IMR-90 (cell line): ENCODE data around the gene SYT17. TPM values are rescaled to one million over a fixed set of nuclear protein-coding genes. Genes with fewer than 3 reads are reported as not detected.

Experiments
- ATAC-seq: fragments of 200-7000 bp; cut with Tn5 transposase; 2 replicates; pipeline ENCODE4 v1.9.1; 2020; ENCODE audit warnings: low read depth, mild to moderate bottlenecking, moderate library complexity
- BruUV-seq: library from RNA; stranded (reverse); fragments of 400-500 nt; replicated peaks from 2 replicates; lab custom pipeline; 2021; lab: Mats Ljungman, UMichigan
- CTCF ChIA-PET: fragments of 300-600 bp; formaldehyde crosslinking; extraction: SDS; loops from one replicate; lab custom pipeline; 2021; ENCODE audit warnings: antibody characterized with exemption; lab: Yijun Ruan, JAX
- POLR2A ChIA-PET: fragments of 300-600 bp; sonication (Branson Sonifier 250); formaldehyde crosslinking; loops from one replicate; lab custom pipeline; 2022; ENCODE audit warnings: antibody characterized with exemption; ENCODE audit not compliant: unreplicated experiment; lab: Charles Lee
- DNase-seq: peaks from one replicate; pipeline ENCODE4 v3.0.0; 2013
- H2AFZ ChIP-seq: replicated peaks from 2 replicates; pipeline ENCODE3; 2013; ENCODE audit warnings: low read length, mild to moderate bottlenecking; ENCODE audit not compliant: poor library complexity
- H2AK5ac ChIP-seq: 2 replicates; pipeline ENCODE4 v1.6.1; 2013; ENCODE audit warnings: low read depth, low read length, inconsistent platforms
- H2AK9ac ChIP-seq: replicated peaks from 2 replicates; pipeline ENCODE3; 2013; ENCODE audit warnings: mild to moderate bottlenecking, low read depth, low read length, moderate library complexity; ENCODE audit not compliant: poor library complexity
- H2BK120ac ChIP-seq: 2 replicates; pipeline ENCODE4 v1.6.1; 2013; ENCODE audit warnings: low read depth, low read length, inconsistent platforms
- H2BK15ac ChIP-seq: 3 replicates; pipeline ENCODE4 v1.6.1; 2013; ENCODE audit warnings: low read depth, low read length, inconsistent platforms
- H2BK20ac ChIP-seq: 2 replicates; pipeline ENCODE4 v1.6.1; 2013; ENCODE audit warnings: low read depth, mild to moderate bottlenecking, inconsistent platforms, low read length, moderate library complexity
- H2BK5ac ChIP-seq: 2 replicates; pipeline ENCODE4 v1.6.1; 2013; ENCODE audit warnings: mild to moderate bottlenecking, low read depth, low read length, inconsistent platforms; ENCODE audit not compliant: poor library complexity, severe bottlenecking
- H3K14ac ChIP-seq: replicated peaks from 2 replicates; pipeline ENCODE4 v1.6.1; 2013; ENCODE audit warnings: low read depth, low read length, inconsistent platforms
- H3K18ac ChIP-seq: 2 replicates; pipeline ENCODE4 v1.6.1; 2013; ENCODE audit warnings: low read depth, low read length, control low read depth
- H3K23ac ChIP-seq: 2 replicates; pipeline ENCODE4 v1.6.1; 2013; ENCODE audit warnings: low read depth, low read length, inconsistent platforms
- H3K27ac ChIP-seq: 2 replicates; pipeline ENCODE4 v1.5.1; 2013; ENCODE audit warnings: mild to moderate bottlenecking, control low read depth, low read length; ENCODE audit not compliant: insufficient read depth
- H3K27me3 ChIP-seq: 2 replicates; pipeline ENCODE4 v1.6.1; 2013; ENCODE audit warnings: low read length; ENCODE audit not compliant: control insufficient read depth, insufficient read depth
- H3K36me3 ChIP-seq: 2 replicates; pipeline ENCODE4 v1.6.1; 2013; ENCODE audit warnings: low read length, mixed read lengths; ENCODE audit not compliant: control insufficient read depth, insufficient read depth
- H3K4ac ChIP-seq: 2 replicates; pipeline ENCODE4 v1.6.1; 2013; ENCODE audit warnings: low read depth, low read length, inconsistent platforms
- H3K4me1 ChIP-seq: 2 replicates; pipeline ENCODE4 v1.6.1; 2013; ENCODE audit warnings: low read length, mixed read lengths; ENCODE audit not compliant: control insufficient read depth, insufficient read depth
- H3K4me2 ChIP-seq: 2 replicates; pipeline ENCODE4 v1.6.1; 2013; ENCODE audit warnings: low read depth, mild to moderate bottlenecking, control low read depth, low read length, moderate library complexity
- H3K4me3 ChIP-seq: 2 replicates; pipeline ENCODE4 v1.5.1; 2013; ENCODE audit warnings: low read depth, mild to moderate bottlenecking, control low read depth, low read length, moderate library complexity; ENCODE audit not compliant: insufficient read depth
- H3K56ac ChIP-seq: 2 replicates; pipeline ENCODE4 v1.6.1; 2013; ENCODE audit warnings: low read length, inconsistent platforms; ENCODE audit not compliant: insufficient read depth; ENCODE audit errors: extremely low read depth
- H3K79me1 ChIP-seq, 2 experiments: 2 replicates each; pipeline ENCODE4 v1.6.1; 2013; ENCODE audit warnings: low read length in 2 of 2, inconsistent platforms in 1 of 2, low read depth in 1 of 2
- H3K9ac ChIP-seq: 2 replicates; pipeline ENCODE4 v1.6.1; 2013; ENCODE audit warnings: low read depth, low read length, control low read depth
- H3K9me1 ChIP-seq: 2 replicates; pipeline ENCODE4 v1.6.1; 2013; ENCODE audit warnings: low read length, inconsistent platforms; ENCODE audit not compliant: insufficient read depth
- H3K9me3 ChIP-seq: 2 replicates; pipeline ENCODE4 v1.6.1; 2013; ENCODE audit warnings: low read length; ENCODE audit not compliant: control insufficient read depth, insufficient read depth
- H4K20me1 ChIP-seq: 2 replicates; pipeline ENCODE4 v1.6.1; 2013; ENCODE audit warnings: low read length, inconsistent platforms; ENCODE audit not compliant: insufficient read depth
- H4K5ac ChIP-seq: 2 replicates; pipeline ENCODE4 v1.6.1; 2013; ENCODE audit warnings: mild to moderate bottlenecking, low read depth, low read length, control low read depth
- H4K8ac ChIP-seq, 2 experiments: 2 replicates each; pipeline ENCODE4 v1.6.1; 2013; ENCODE audit warnings: low read depth in 2 of 2, low read length in 2 of 2, control low read depth in 1 of 2, inconsistent platforms in 1 of 2
- H4K91ac ChIP-seq: 2 replicates; pipeline ENCODE4 v1.6.1; 2013; ENCODE audit warnings: low read depth, low read length, inconsistent platforms; ENCODE audit not compliant: insufficient read depth
- CHD1 ChIP-seq: IDR thresholded peaks from 2 replicates; pipeline ENCODE4 v1.6.1; 2012; ENCODE audit warnings: low read depth, low read length, improper control_type of control experiment
- FOS ChIP-seq: fragments of 150-350 bp; IDR thresholded peaks from 2 replicates; pipeline ENCODE4 v1.6.1; 2016; ENCODE audit warnings: low read depth, low read length
- MAZ ChIP-seq: IDR thresholded peaks from 2 replicates; pipeline ENCODE4 v1.6.1; 2012; ENCODE audit warnings: low read depth, mild to moderate bottlenecking, low read length, improper control_type of control experiment, moderate library complexity, borderline replicate concordance
- RAD21 ChIP-seq: IDR thresholded peaks from 2 replicates; pipeline ENCODE4 v1.6.1; 2012; ENCODE audit warnings: low read length, improper control_type of control experiment
- RFX5 ChIP-seq: IDR thresholded peaks from 2 replicates; pipeline ENCODE4 v1.8.0; 2012; ENCODE audit warnings: low read depth, mild to moderate bottlenecking, low read length, moderate library complexity
- WGBS, 2 experiments: methylation state at CpG; one replicate each; pipeline versions ENCODE4 v1.1.5 to v1.1.7; 2013; ENCODE audit warnings: missing lambda C conversion rate in 2 of 2; ENCODE audit not compliant: insufficient read length in 1 of 2; ENCODE audit errors: extremely low coverage in 2 of 2; 5-methylcytosine and 5-hydroxymethylcytosine counted together
- dilution Hi-C: fragments of 300-500 bp; cut with HindIII; formaldehyde crosslinking; loops from one replicate; pipeline ENCODE4 v1.14.3; 2018; ENCODE audit warnings: low sequenced_read_pairs; ENCODE audit not compliant: unreplicated experiment
- in situ Hi-C: fragments of 300-500 bp; cut with MboI; formaldehyde crosslinking; loops from 3 replicates; pipeline ENCODE4 v1.14.3; 2019; ENCODE audit warnings: low sequenced_read_pairs, inconsistent platforms, mixed read lengths
- intact Hi-C: fragments of 100-400 bp; cut with micrococcal nuclease; formaldehyde crosslinking; loops from 2 replicates; pipeline ENCODE4 v1.10.0; 2022
- polyA plus RNA-seq, 3 experiments: library from polyadenylated mRNA; depleted of rRNA; stranded (reverse); fragments of >200 nt; gene quantifications; 2 replicates each; pipeline ENCODE4 v1.2.3, GENCODE V29; 2012; ENCODE audit warnings: low replicate concordance in 1 of 3
- total RNA-seq: library from RNA; depleted of rRNA; stranded (reverse); fragments of >200 nt; gene quantifications from 2 replicates; pipeline ENCODE4 v1.2.3, GENCODE V29; 2012

Gene SYT17
- total and polyA plus RNA-seq, 2 of the 4 experiments (the other 2 are of a cell fraction), result not detected

DNA sequence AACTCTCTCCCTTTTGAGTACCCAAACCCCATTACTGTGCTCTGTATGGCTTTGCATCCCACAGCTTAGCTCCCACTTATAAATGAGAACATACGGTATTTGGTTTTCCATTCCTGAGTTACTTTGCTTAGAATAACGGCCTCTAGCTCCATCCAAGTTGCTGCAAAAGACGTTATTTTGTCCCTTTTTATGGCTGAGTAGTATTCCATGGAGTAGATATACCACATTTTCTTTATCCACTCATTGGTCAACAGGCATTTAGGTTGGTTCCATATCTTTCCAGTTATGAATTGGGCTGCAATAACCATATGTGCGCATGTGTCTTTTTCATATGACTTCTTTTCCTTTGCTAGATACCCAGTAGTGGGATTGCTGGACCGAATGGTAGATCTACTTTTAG is 19.9 kb upstream of the SYT17 start:
- BruUV-seq, result no TSS peak
- ChIA-PET POLR2A (no interaction called here), CTCF (no interaction called here)
- Histone ChIP-seq H3K79me1 (no peaks in the 10 kb centered on the region), H4K20me1 (no peaks in the 10 kb centered on the region), H2AK9ac (no peak overlapping the region), H3K27ac (no peak overlapping the region), H2BK20ac (no peak overlapping the region), H3K9me1 (no peaks in the 10 kb centered on the region), H3K23ac (no peak overlapping the region), H3K9me3 (peaks cover 4% of the 10 kb centered on the region), H2BK15ac (no peak overlapping the region), H4K91ac (no peak overlapping the region), H3K4me3 (no peak overlapping the region), H4K5ac (no peak overlapping the region), H3K4ac (no peak overlapping the region), H3K4me1 (no peaks in the 10 kb centered on the region), H2AK5ac (no peak overlapping the region), H4K8ac (no peak overlapping the region), H3K36me3 (no peaks in the 10 kb centered on the region), H2BK5ac (no peak overlapping the region), H3K56ac (no peak overlapping the region), H3K4me2 (no peak overlapping the region), H2AFZ (no peak overlapping the region), H3K18ac (no peak overlapping the region), H2BK120ac (no peak overlapping the region), H3K14ac (no peak overlapping the region), H3K9ac (no peak overlapping the region), H3K27me3 (peaks cover 21% of the 10 kb centered on the region)
- WGBS, 2 experiments, result no CpG with 5 or more reads among the region's 5 CpGs
- ATAC-seq, result no peak
- dilution Hi-C loops, result no loop called here
- no peak for TF ChIP-seq RFX5
- no peak for TF ChIP-seq RAD21
- TF ChIP-seq MAZ, result no peak
- no peak for TF ChIP-seq CHD1
- TF ChIP-seq FOS, result no peak
- intact Hi-C loops, result no loop called here
- in situ Hi-C loops, result no loop called here
- DNase-seq, result no peak
